GM23338 (cell line): ENCODE data around the gene NEURL1. TPM values are rescaled to one million over a fixed set of nuclear protein-coding genes. Genes with fewer than 3 reads are reported as not detected.

ENCODE experiments used
- ATAC-seq: fragments of 200-7000 bp; cut with Tn5 transposase; 3 replicates; pipeline ENCODE4 v1.9.1; 2020
- DNase-seq: peaks from one replicate; pipeline ENCODE4 v3.0.0-alpha.2; 2015; ENCODE audit warnings: low spot score
- H2AFZ ChIP-seq: fragments of 200-600 bp; sonication (generic); 2 replicates; pipeline ENCODE4 v1.8.0; 2016; ENCODE audit warnings: antibody characterized with exemption, mild to moderate bottlenecking, moderate library complexity
- H3F3A ChIP-seq: fragments of 200-600 bp; sonication (generic); replicated peaks from 2 replicates; pipeline ENCODE4 v1.8.0; 2017; ENCODE audit warnings: antibody characterized with exemption, mixed run types, low read depth
- H3K27ac ChIP-seq: fragments of 200-600 bp; sonication (generic); 2 replicates; pipeline ENCODE4 v1.6.1; 2016; ENCODE audit warnings: low read depth
- H3K27me3 ChIP-seq: fragments of 200-600 bp; sonication (generic); 2 replicates; pipeline ENCODE4 v1.8.0; 2016; ENCODE audit warnings: mild to moderate bottlenecking, mixed run types, moderate library complexity; ENCODE audit not compliant: insufficient read depth
- H3K36me3 ChIP-seq: fragments of 200-600 bp; sonication (generic); 2 replicates; pipeline ENCODE4 v1.8.0; 2016; ENCODE audit warnings: mild to moderate bottlenecking; ENCODE audit not compliant: insufficient read depth
- H3K4me1 ChIP-seq: fragments of 200-600 bp; sonication (generic); 2 replicates; pipeline ENCODE4 v1.8.0; 2016; ENCODE audit warnings: mild to moderate bottlenecking, moderate library complexity; ENCODE audit not compliant: insufficient read depth
- H3K4me2 ChIP-seq: fragments of 200-600 bp; sonication (generic); 2 replicates; pipeline ENCODE4 v1.7.1; 2017; ENCODE audit warnings: mixed run types
- H3K4me3 ChIP-seq: fragments of 200-600 bp; sonication (generic); 2 replicates; pipeline ENCODE4 v1.6.1; 2016; ENCODE audit warnings: mixed run types
- H3K79me2 ChIP-seq: fragments of 200-600 bp; sonication (generic); replicated peaks from 2 replicates; pipeline ENCODE4 v1.8.0; 2017; ENCODE audit warnings: mild to moderate bottlenecking; ENCODE audit not compliant: insufficient read depth
- H3K9me2 ChIP-seq: fragments of 200-600 bp; sonication (generic); 2 replicates; pipeline ENCODE4 v1.8.0; 2017; ENCODE audit not compliant: insufficient read depth
- H4K20me1 ChIP-seq: fragments of 200-600 bp; sonication (generic); replicated peaks from 2 replicates; pipeline ENCODE4 v1.8.0; 2017; ENCODE audit warnings: mild to moderate bottlenecking; ENCODE audit not compliant: insufficient read depth
- H3K27ac Mint-ChIP-seq: 2 replicates; pipeline ENCODE4 v1.8.0; 2020; ENCODE audit warnings: inconsistent platforms, mild to moderate bottlenecking, moderate library complexity, mixed read lengths
- H3K27me3 Mint-ChIP-seq: 3 replicates; pipeline ENCODE4 v1.8.0; 2022; ENCODE audit warnings: low read depth, mild to moderate bottlenecking, moderate library complexity, mixed read lengths, inconsistent platforms; ENCODE audit not compliant: insufficient read depth, poor library complexity
- H3K36me3 Mint-ChIP-seq: 3 replicates; pipeline ENCODE4 v1.8.0; 2021; ENCODE audit warnings: low read depth, mild to moderate bottlenecking, inconsistent platforms, moderate library complexity, mixed read lengths
- H3K4me1 Mint-ChIP-seq: 3 replicates; pipeline ENCODE4 v1.8.0; 2020; ENCODE audit warnings: mild to moderate bottlenecking, inconsistent platforms, mixed read lengths
- H3K4me3 Mint-ChIP-seq: 3 replicates; pipeline ENCODE4 v1.8.0; 2021; ENCODE audit warnings: moderate library complexity, mild to moderate bottlenecking, inconsistent platforms, mixed read lengths
- H3K9me3 Mint-ChIP-seq: 3 replicates; pipeline ENCODE4 v1.8.0; 2020; ENCODE audit warnings: moderate library complexity, mild to moderate bottlenecking, inconsistent platforms, mixed read lengths
- EZH2 ChIP-seq: fragments of 200-600 bp; sonication (generic); IDR thresholded peaks from one replicate; pipeline ENCODE4 v1.8.0; 2017; ENCODE audit warnings: antibody characterized with exemption, mild to moderate bottlenecking, low read depth; ENCODE audit not compliant: unreplicated experiment
- JUNB ChIP-seq: IDR thresholded peaks from one replicate; pipeline ENCODE4 v1.6.1; 2016; ENCODE audit warnings: antibody characterized with exemption; ENCODE audit not compliant: unreplicated experiment
- NANOG ChIP-seq: IDR thresholded peaks from 2 replicates; pipeline ENCODE4 v1.6.1; 2016; ENCODE audit warnings: antibody characterized with exemption, borderline replicate concordance
- POLR2AphosphoS5 ChIP-seq: IDR thresholded peaks from 2 replicates; pipeline ENCODE4 v1.6.1; 2016; ENCODE audit warnings: antibody characterized with exemption, low read depth
- STAT1 ChIP-seq: IDR thresholded peaks from one replicate; pipeline ENCODE4 v1.6.1; 2016; ENCODE audit warnings: antibody characterized with exemption; ENCODE audit not compliant: unreplicated experiment
- ZNF114 ChIP-seq: fragments of 250-450 bp; sonication (Bioruptor Pico); IDR thresholded peaks from 2 replicates; pipeline ENCODE4 v1.5.0; 2020; ENCODE audit warnings: mild to moderate bottlenecking, moderate library complexity
- ZNF331 ChIP-seq: fragments of 250-450 bp; sonication (Bioruptor Pico); IDR thresholded peaks from 2 replicates; pipeline ENCODE4 v1.5.0; 2020; ENCODE audit warnings: low read depth, mild to moderate bottlenecking, moderate library complexity
- polyA plus RNA-seq: library from polyadenylated mRNA; unstranded; fragments of >200 nt; fragmentation: Nextera tagmentation; extraction: Ambion mirVana; gene quantifications from 2 replicates; pipeline ENCODE4 v1.2.1, GENCODE V29; 2016
- total RNA-seq: library from RNA; depleted of rRNA; stranded (reverse); fragments of >200 nt; shearing (Covaris generic); gene quantifications from 2 replicates; pipeline ENCODE4 v1.2.3, GENCODE V29; 2014
- TF ChIP-seq, protein P1 (sequence below): IDR thresholded peaks from 2 replicates; pipeline ENCODE4 v1.6.1; 2016; ENCODE audit warnings: antibody characterized with exemption
- TF ChIP-seq, protein P2 (sequence below): fragments of 250-450 bp; sonication (Bioruptor Pico); IDR thresholded peaks from 2 replicates; pipeline ENCODE4 v1.5.0; 2020; ENCODE audit warnings: mild to moderate bottlenecking, moderate library complexity
- TF ChIP-seq, protein P3 (sequence below): IDR thresholded peaks from one replicate; pipeline ENCODE4 v1.6.1; 2018; ENCODE audit warnings: antibody characterized with exemption; ENCODE audit not compliant: unreplicated experiment

The NEURL1 gene
- total and polyA plus RNA-seq, 2 experiments from 2014 or later, result 0.82 to 1.1 TPM

DNA sequence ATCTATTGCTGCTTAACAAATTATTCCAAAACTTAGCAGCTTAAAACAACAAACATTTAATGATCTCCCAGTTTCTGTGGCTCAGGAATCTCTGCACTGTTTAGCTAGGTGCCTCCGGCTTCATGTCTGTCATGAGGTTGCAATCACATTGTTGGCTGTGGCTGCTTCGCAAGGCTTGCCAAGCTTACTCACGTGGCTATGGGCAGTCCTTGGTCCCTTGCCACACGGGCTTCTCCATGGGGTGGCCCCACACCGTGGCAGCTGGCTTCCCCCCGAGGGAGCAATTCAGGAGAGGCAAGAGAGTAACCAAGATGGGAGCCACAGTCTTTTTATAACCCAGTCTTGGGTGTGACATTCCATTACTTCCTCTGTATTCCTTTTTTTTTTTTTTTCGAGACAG is 67.4 kb downstream of the NEURL1 start:
- Histone ChIP-seq H2AFZ (no peak overlapping the region), H3K27me3 (peaks cover 8% of the 10 kb centered on the region; the same call in 1 of the 2 replicates), H3K4me3 (no peak overlapping the region), H3K9me2 (no peaks in the 10 kb centered on the region), H3K27ac (no peak overlapping the region), H3K36me3 (no peaks in the 10 kb centered on the region), H3K4me2 (no peak overlapping the region), H3K79me2 (no peaks in the 10 kb centered on the region), H4K20me1 (no peaks in the 10 kb centered on the region), H3K4me1 (no peaks in the 10 kb centered on the region), H3F3A (no peaks in the 10 kb centered on the region)
- DNase-seq (no peak), ATAC-seq (no peak)
- H3K36me3 Mint-ChIP-seq, result no peaks in the 10 kb centered on the region
- no peaks in the 10 kb centered on the region; the same call in 1 of the 3 replicates for H3K4me1 Mint-ChIP-seq
- no peak for TF ChIP-seq POLR2AphosphoS5
- TF ChIP-seq, protein P1, sequence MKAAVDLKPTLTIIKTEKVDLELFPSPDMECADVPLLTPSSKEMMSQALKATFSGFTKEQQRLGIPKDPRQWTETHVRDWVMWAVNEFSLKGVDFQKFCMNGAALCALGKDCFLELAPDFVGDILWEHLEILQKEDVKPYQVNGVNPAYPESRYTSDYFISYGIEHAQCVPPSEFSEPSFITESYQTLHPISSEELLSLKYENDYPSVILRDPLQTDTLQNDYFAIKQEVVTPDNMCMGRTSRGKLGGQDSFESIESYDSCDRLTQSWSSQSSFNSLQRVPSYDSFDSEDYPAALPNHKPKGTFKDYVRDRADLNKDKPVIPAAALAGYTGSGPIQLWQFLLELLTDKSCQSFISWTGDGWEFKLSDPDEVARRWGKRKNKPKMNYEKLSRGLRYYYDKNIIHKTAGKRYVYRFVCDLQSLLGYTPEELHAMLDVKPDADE, result no peak
- TF ChIP-seq, protein P2, sequence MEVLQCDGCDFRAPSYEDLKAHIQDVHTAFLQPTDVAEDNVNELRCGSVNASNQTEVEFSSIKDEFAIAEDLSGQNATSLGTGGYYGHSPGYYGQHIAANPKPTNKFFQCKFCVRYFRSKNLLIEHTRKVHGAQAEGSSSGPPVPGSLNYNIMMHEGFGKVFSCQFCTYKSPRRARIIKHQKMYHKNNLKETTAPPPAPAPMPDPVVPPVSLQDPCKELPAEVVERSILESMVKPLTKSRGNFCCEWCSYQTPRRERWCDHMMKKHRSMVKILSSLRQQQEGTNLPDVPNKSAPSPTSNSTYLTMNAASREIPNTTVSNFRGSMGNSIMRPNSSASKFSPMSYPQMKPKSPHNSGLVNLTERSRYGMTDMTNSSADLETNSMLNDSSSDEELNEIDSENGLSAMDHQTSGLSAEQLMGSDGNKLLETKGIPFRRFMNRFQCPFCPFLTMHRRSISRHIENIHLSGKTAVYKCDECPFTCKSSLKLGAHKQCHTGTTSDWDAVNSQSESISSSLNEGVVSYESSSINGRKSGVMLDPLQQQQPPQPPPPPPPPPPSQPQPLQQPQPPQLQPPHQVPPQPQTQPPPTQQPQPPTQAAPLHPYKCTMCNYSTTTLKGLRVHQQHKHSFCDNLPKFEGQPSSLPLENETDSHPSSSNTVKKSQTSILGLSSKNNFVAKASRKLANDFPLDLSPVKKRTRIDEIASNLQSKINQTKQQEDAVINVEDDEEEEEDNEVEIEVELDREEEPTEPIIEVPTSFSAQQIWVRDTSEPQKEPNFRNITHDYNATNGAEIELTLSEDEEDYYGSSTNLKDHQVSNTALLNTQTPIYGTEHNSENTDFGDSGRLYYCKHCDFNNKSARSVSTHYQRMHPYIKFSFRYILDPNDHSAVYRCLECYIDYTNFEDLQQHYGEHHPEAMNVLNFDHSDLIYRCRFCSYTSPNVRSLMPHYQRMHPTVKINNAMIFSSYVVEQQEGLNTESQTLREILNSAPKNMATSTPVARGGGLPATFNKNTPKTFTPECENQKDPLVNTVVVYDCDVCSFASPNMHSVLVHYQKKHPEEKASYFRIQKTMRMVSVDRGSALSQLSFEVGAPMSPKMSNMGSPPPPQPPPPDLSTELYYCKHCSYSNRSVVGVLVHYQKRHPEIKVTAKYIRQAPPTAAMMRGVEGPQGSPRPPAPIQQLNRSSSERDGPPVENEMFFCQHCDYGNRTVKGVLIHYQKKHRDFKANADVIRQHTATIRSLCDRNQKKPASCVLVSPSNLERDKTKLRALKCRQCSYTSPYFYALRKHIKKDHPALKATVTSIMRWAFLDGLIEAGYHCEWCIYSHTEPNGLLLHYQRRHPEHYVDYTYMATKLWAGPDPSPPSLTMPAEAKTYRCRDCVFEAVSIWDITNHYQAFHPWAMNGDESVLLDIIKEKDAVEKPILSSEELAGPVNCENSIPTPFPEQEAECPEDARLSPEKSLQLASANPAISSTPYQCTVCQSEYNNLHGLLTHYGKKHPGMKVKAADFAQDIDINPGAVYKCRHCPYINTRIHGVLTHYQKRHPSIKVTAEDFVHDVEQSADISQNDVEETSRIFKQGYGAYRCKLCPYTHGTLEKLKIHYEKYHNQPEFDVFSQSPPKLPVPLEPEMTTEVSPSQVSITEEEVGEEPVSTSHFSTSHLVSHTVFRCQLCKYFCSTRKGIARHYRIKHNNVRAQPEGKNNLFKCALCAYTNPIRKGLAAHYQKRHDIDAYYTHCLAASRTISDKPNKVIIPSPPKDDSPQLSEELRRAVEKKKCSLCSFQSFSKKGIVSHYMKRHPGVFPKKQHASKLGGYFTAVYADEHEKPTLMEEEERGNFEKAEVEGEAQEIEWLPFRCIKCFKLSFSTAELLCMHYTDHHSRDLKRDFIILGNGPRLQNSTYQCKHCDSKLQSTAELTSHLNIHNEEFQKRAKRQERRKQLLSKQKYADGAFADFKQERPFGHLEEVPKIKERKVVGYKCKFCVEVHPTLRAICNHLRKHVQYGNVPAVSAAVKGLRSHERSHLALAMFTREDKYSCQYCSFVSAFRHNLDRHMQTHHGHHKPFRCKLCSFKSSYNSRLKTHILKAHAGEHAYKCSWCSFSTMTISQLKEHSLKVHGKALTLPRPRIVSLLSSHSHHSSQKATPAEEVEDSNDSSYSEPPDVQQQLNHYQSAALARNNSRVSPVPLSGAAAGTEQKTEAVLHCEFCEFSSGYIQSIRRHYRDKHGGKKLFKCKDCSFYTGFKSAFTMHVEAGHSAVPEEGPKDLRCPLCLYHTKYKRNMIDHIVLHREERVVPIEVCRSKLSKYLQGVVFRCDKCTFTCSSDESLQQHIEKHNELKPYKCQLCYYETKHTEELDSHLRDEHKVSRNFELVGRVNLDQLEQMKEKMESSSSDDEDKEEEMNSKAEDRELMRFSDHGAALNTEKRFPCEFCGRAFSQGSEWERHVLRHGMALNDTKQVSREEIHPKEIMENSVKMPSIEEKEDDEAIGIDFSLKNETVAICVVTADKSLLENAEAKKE (CRISPR knock-in tag), result no peak
- TF ChIP-seq ZNF114, result no peak
- TF ChIP-seq, protein P3, sequence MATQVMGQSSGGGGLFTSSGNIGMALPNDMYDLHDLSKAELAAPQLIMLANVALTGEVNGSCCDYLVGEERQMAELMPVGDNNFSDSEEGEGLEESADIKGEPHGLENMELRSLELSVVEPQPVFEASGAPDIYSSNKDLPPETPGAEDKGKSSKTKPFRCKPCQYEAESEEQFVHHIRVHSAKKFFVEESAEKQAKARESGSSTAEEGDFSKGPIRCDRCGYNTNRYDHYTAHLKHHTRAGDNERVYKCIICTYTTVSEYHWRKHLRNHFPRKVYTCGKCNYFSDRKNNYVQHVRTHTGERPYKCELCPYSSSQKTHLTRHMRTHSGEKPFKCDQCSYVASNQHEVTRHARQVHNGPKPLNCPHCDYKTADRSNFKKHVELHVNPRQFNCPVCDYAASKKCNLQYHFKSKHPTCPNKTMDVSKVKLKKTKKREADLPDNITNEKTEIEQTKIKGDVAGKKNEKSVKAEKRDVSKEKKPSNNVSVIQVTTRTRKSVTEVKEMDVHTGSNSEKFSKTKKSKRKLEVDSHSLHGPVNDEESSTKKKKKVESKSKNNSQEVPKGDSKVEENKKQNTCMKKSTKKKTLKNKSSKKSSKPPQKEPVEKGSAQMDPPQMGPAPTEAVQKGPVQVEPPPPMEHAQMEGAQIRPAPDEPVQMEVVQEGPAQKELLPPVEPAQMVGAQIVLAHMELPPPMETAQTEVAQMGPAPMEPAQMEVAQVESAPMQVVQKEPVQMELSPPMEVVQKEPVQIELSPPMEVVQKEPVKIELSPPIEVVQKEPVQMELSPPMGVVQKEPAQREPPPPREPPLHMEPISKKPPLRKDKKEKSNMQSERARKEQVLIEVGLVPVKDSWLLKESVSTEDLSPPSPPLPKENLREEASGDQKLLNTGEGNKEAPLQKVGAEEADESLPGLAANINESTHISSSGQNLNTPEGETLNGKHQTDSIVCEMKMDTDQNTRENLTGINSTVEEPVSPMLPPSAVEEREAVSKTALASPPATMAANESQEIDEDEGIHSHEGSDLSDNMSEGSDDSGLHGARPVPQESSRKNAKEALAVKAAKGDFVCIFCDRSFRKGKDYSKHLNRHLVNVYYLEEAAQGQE, result no peak
- TF ChIP-seq NANOG, result no peak
- TF ChIP-seq STAT1, result no peak
- no peak for TF ChIP-seq EZH2
- TF ChIP-seq JUNB, result no peak
- TF ChIP-seq ZNF331 (CRISPR knock-in tag), result no peak
- no peak overlapping the region for H3K4me3 Mint-ChIP-seq
- H3K27me3 Mint-ChIP-seq, result peaks cover 9% of the 10 kb centered on the region
- H3K9me3 Mint-ChIP-seq, result no peaks in the 10 kb centered on the region
- no peak overlapping the region for H3K27ac Mint-ChIP-seq
